Suprapubic skin (tissue), 4 donors: ENCODE measurements around the gene PRDM12. TPM values are rescaled to one million over a fixed set of nuclear protein-coding genes. Genes with fewer than 3 reads are reported as not detected.

ENCODE experiments used
- DNase-seq, 2 donors: peaks; one replicate each; pipeline ENCODE4 v3.0.0-alpha.2; 2019; ENCODE audit warnings: low spot score in 2 of 2
- H3K27ac ChIP-seq: fragments of 200-600 bp; sonication (generic); one replicate; pipeline ENCODE4 v1.5.1; 2019
- H3K27me3 ChIP-seq: fragments of 200-600 bp; sonication (generic); one replicate; pipeline ENCODE4 v1.5.1; 2019
- H3K36me3 ChIP-seq: fragments of 200-600 bp; sonication (generic); one replicate; pipeline ENCODE4 v1.5.1; 2019
- H3K4me1 ChIP-seq: fragments of 200-600 bp; sonication (generic); one replicate; pipeline ENCODE4 v1.5.1; 2019
- H3K4me3 ChIP-seq: fragments of 200-600 bp; sonication (generic); one replicate; pipeline ENCODE4 v1.5.1; 2019; ENCODE audit warnings: mild to moderate bottlenecking
- H3K9me3 ChIP-seq: fragments of 200-600 bp; sonication (generic); one replicate; pipeline ENCODE4 v1.5.1; 2019
- EP300 ChIP-seq: sonication (generic); formaldehyde crosslinking; IDR thresholded peaks from one replicate; pipeline ENCODE4 v1.6.1; 2017; ENCODE audit warnings: antibody characterized with exemption
- POLR2A ChIP-seq, 2 donors: fragments of 450-650 bp; IDR thresholded peaks; one replicate each; pipeline ENCODE4 v1.6.1; 2017; ENCODE audit warnings: antibody characterized with exemption in 2 of 2, mild to moderate bottlenecking in 2 of 2, moderate library complexity in 2 of 2
- POLR2AphosphoS5 ChIP-seq, 3 donors: sonication (generic); formaldehyde crosslinking; IDR thresholded peaks; one replicate each; pipeline ENCODE4 v1.6.1; 2017; ENCODE audit warnings: antibody characterized with exemption in 3 of 3
- WGBS: methylation state at CpG from one replicate; pipeline ENCODE4 v1.1.5; 2018; 5-methylcytosine and 5-hydroxymethylcytosine counted together
- total RNA-seq, 4 donors: library from RNA; depleted of rRNA; stranded (reverse); fragments of >200 nt; gene quantifications; one replicate each; pipeline ENCODE4 v1.1.0, GENCODE V29; 2016
- TF ChIP-seq, protein P1 (sequence below), 2 donors: fragments of 200-600 bp in 1 of 2; fragments of 450-650 bp in 1 of 2; sonication (generic) in 1 of 2; IDR thresholded peaks; one replicate each; pipeline ENCODE4 v1.5.1; 2016 to 2019; ENCODE audit warnings: antibody characterized with exemption in 2 of 2, mild to moderate bottlenecking in 1 of 2, moderate library complexity in 1 of 2

Gene PRDM12
- total RNA-seq, 4 donors from 2014 or later = not detected

DNA sequence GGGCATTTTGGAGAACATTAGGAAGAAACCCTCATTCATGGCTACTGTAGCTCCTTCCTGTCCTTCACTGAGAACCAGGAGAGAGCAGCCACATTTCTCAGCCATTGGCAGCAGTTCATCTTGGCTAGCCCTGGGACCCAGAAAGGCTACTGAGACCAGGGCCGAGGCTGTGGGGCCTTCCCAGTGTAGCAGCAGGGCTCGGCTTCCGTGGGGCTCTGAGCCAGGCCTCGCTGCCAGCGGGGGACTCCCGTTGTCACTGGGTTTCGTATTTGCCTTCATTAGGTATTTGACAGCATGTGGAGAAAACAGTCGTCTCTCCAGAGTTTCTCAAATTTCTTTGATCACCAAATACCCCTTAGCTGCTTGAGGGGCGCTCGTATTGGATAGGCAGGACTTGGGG lies 37.3 kb upstream of the PRDM12 start:
- 81% methylated on average over 10 of the region's 10 CpGs for WGBS
- Histone ChIP-seq H3K4me1 (no peaks in the 10 kb centered on the region), H3K36me3 (peaks cover 100% of the 10 kb centered on the region)

DNA sequence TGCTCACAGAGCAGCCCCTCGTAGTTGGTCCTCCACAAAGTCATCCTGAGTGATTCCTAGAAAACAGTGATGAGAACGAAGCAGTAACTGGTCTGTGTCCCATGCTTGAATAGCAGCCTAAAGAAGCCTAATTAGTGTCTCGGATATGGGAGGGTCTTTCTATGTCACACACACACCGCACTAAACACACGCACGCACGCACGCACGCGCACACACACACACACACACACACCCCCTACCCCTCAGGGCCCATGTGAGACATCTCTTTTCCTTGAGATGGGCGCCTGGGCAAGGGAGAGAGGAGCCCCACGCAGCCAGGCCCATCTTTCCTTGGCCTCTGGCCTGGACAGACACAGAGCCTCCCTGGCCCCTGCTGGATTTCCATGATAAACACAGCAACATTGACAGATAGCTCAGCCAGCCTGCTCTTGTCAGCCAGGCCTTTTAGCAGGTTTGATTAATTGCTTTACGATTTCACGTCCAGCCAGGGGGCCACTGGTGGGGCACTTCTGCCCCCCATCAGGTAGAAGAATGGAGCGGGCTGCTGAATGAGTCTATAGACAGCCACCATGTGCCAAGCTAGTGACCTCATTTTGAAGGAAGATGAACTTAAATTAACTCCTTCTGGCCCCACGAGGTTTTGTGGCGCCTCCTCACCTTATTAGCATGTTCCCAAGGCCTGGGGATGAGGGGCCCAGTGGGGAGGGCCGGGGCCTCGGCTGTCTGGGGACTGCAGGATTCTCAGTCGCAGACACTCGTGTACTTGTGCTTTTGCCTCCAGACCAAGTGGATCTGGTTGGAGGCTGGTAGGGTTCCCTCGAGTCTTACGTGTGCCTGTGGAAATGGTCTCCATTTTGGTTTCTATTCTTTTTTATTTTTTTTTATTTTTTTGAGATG lies 36.2 kb upstream of the PRDM12 start:
- H3K27me3 ChIP-seq = no peaks in the 10 kb centered on the region
- H3K36me3 ChIP-seq = peaks cover 100% of the 10 kb centered on the region
- no peak overlapping the region for H3K27ac ChIP-seq
- H3K4me1 ChIP-seq = no peaks in the 10 kb centered on the region
- WGBS = 82% methylated on average over 20 of the region's 23 CpGs
- H3K4me3 ChIP-seq = no peak overlapping the region
- no peak for DNase-seq
- no peaks in the 10 kb centered on the region for H3K9me3 ChIP-seq
- TF ChIP-seq POLR2AphosphoS5 (IDR thresholded peaks at IDR 0.05) (no peak), POLR2A (IDR thresholded peaks at IDR 0.05) (no peak), EP300 (no peak)
- TF ChIP-seq, protein P1, sequence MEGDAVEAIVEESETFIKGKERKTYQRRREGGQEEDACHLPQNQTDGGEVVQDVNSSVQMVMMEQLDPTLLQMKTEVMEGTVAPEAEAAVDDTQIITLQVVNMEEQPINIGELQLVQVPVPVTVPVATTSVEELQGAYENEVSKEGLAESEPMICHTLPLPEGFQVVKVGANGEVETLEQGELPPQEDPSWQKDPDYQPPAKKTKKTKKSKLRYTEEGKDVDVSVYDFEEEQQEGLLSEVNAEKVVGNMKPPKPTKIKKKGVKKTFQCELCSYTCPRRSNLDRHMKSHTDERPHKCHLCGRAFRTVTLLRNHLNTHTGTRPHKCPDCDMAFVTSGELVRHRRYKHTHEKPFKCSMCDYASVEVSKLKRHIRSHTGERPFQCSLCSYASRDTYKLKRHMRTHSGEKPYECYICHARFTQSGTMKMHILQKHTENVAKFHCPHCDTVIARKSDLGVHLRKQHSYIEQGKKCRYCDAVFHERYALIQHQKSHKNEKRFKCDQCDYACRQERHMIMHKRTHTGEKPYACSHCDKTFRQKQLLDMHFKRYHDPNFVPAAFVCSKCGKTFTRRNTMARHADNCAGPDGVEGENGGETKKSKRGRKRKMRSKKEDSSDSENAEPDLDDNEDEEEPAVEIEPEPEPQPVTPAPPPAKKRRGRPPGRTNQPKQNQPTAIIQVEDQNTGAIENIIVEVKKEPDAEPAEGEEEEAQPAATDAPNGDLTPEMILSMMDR (IDR thresholded peaks at IDR 0.05) = no peak

More for the DNA sequence above, 37.3 kb upstream of the PRDM12 start:
- Histone ChIP-seq H3K27me3 (no peaks in the 10 kb centered on the region), H3K27ac (no peak overlapping the region), H3K9me3 (no peaks in the 10 kb centered on the region), H3K4me3 (no peak overlapping the region)
- TF ChIP-seq, protein P1 (IDR thresholded peaks at IDR 0.05) = no peak
- no peak for TF ChIP-seq POLR2A (IDR thresholded peaks at IDR 0.05)
- TF ChIP-seq POLR2AphosphoS5 (IDR thresholded peaks at IDR 0.05) = no peak
- no peak for TF ChIP-seq EP300
- DNase-seq = no peak

DNA sequence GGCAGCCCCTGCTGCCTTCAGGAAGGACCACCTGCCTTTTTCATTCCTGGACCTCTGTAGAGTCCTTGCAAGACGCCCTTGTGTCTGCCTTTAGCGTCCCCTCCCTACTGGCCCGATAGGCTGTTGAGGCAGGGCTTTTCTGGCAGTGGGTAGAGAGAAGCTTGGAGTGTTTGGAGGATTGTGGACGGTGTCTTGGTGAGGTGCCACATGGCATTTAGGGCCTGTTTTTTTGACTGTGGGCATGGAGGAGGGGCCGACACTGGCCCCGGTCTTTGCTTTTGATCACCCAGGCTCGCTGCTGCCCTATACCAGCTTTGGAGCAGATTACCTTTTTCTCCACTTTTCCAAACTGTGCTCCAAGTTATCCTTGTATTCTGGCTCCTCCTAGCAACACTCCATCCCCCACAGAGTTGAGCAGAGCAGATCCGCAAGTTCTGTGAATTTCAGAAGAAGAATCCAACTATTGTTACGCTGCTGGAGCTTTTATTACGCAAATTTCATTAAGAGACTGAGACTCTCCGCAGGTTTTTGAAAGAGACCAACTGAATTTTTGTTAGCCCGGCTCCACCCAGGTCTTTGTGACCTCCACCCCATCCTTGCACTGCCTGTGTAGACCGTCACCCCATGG lies 34.8 kb upstream of the PRDM12 start:
- 86% methylated on average over 13 of the region's 13 CpGs for WGBS
- H3K4me1 ChIP-seq = no peaks in the 10 kb centered on the region
- no peaks in the 10 kb centered on the region for H3K9me3 ChIP-seq
- no peak overlapping the region for H3K4me3 ChIP-seq
- TF ChIP-seq POLR2AphosphoS5 (IDR thresholded peaks at IDR 0.05) = no peak
- TF ChIP-seq, protein P1 (IDR thresholded peaks at IDR 0.05) = no peak
- no peak for TF ChIP-seq POLR2A (IDR thresholded peaks at IDR 0.05)
- no peak for DNase-seq
- no peaks in the 10 kb centered on the region for H3K27me3 ChIP-seq
- H3K27ac ChIP-seq = no peak overlapping the region
- peaks cover 100% of the 10 kb centered on the region for H3K36me3 ChIP-seq

DNA sequence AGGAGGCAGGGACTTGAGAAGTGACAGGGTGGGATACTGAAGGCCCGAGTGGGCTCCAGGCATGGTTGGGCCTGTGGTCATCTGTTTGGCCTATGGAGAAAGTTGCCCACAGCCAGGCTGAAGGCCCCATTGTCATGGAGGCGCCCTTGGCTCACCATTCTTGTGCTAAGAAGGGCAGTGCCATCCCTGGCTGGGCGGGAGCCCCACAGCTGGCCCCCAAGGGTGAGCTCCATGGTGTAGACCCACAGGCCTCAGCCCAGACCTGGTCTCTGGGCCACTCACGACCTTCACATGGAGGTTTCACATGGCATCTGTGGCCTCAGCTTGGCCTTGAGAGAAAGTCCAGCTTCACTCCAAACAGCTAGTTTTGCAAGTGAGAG lies 34.3 kb upstream of the PRDM12 start:
- no CpG with 5 or more reads among the region's 4 CpGs for WGBS

More for the DNA sequence above, 34.3 kb upstream of the PRDM12 start:
- H3K27me3 ChIP-seq = no peaks in the 10 kb centered on the region
- no peak for TF ChIP-seq EP300
- no peak for TF ChIP-seq POLR2A (IDR thresholded peaks at IDR 0.05)
- TF ChIP-seq, protein P1 (IDR thresholded peaks at IDR 0.05) = no peak
- TF ChIP-seq POLR2AphosphoS5 (IDR thresholded peaks at IDR 0.05) = no peak
- H3K9me3 ChIP-seq = no peaks in the 10 kb centered on the region
- peaks cover 100% of the 10 kb centered on the region for H3K36me3 ChIP-seq
- H3K4me1 ChIP-seq = no peaks in the 10 kb centered on the region
- H3K27ac ChIP-seq = no peak overlapping the region
- no peak overlapping the region for H3K4me3 ChIP-seq
- DNase-seq = no peak
